Transverse colon (tissue), 4 donors: ENCODE results near the gene C12orf56. TPM values are rescaled to one million over a fixed set of nuclear protein-coding genes. Genes with fewer than 3 reads are reported as not detected.
A peak's percentile ranks its signal among the peaks of the same experiment; 100 is the strongest.

Experiments
- DNase-seq: peaks from one replicate; pipeline ENCODE4 v3.0.0-alpha.2; 2019
- H3K27ac ChIP-seq, 4 donors: fragments of 200-600 bp; sonication (generic); 2 replicates each; pipeline ENCODE4 v1.5.1; 2016 to 2018; ENCODE audit warnings: inconsistent platforms in 4 of 4
- H3K27me3 ChIP-seq: fragments of 200-600 bp; sonication (generic); 2 replicates; pipeline ENCODE4 v1.5.1; 2017; ENCODE audit warnings: inconsistent platforms
- H3K36me3 ChIP-seq, 4 donors: fragments of 200-600 bp; sonication (generic); 2 replicates each; pipeline ENCODE4 v1.5.1; 2017 to 2019; ENCODE audit warnings: inconsistent platforms in 4 of 4
- H3K4me1 ChIP-seq, 4 donors: fragments of 200-600 bp; sonication (generic); 2 replicates each; pipeline ENCODE4 v1.5.1; 2017 to 2020; ENCODE audit warnings: inconsistent platforms in 4 of 4
- H3K4me3 ChIP-seq, 4 donors: fragments of 200-600 bp; sonication (generic); 1 replicate in 1 of 4; 2 replicates in 3 of 4; pipeline versions ENCODE4 v1.5.1 to v1.6.1; 2017 to 2019; ENCODE audit warnings: inconsistent platforms in 4 of 4
- H3K9me3 ChIP-seq, 2 donors: fragments of 200-600 bp; sonication (generic); 2 replicates each; pipeline ENCODE4 v1.5.1; 2017 to 2019; ENCODE audit warnings: inconsistent platforms in 2 of 2
- EP300 ChIP-seq: sonication (generic); formaldehyde crosslinking; IDR thresholded peaks from one replicate; pipeline ENCODE4 v1.6.1; 2017; ENCODE audit warnings: antibody characterized with exemption, low read depth
- POLR2A ChIP-seq: fragments of 450-650 bp; IDR thresholded peaks from one replicate; pipeline ENCODE4 v1.6.1; 2016; ENCODE audit warnings: antibody characterized with exemption, mild to moderate bottlenecking, moderate library complexity
- POLR2AphosphoS5 ChIP-seq, 3 donors: sonication (generic); formaldehyde crosslinking; IDR thresholded peaks; one replicate each; pipeline ENCODE4 v1.6.1; 2016; ENCODE audit warnings: antibody characterized with exemption in 3 of 3
- WGBS, 2 donors: methylation state at CpG; one replicate each; pipeline ENCODE4 v1.1.5; 2018; ENCODE audit warnings: low coverage in 1 of 2; 5-methylcytosine and 5-hydroxymethylcytosine counted together
- in situ Hi-C, 4 donors: fragments of 200-750 bp; cut with MboI; loops; one replicate each; pipeline versions ENCODE4 v1.15.0 to v1.15.1; 2017; ENCODE audit warnings: low sequenced_read_pairs in 3 of 4, low pct_ligation_motif_present in 1 of 4, low pct_unique_long_range_greater_than_20kb in 1 of 4
- intact Hi-C: fragments of 100-400 bp; cut with DNase I; formaldehyde crosslinking; loops from one replicate; pipeline ENCODE4 v1.15.1; 2023; ENCODE audit warnings: low total_unique reads
- total RNA-seq, 4 donors: library from RNA; depleted of rRNA; stranded (reverse); fragments of >200 nt; gene quantifications; one replicate each; pipeline ENCODE4 v1.1.0, GENCODE V29; 2016
- TF ChIP-seq, protein P1 (sequence below), 5 experiments: fragments of 200-600 bp in 3 of 5; fragments of 450-650 bp in 2 of 5; sonication (generic) in 3 of 5; IDR thresholded peaks; 1 replicate in 2 of 5; 2 replicates in 3 of 5; pipeline ENCODE4 v1.5.1; 2016 to 2017; ENCODE audit warnings: antibody characterized with exemption in 5 of 5, inconsistent platforms in 3 of 5, mild to moderate bottlenecking in 2 of 5, moderate library complexity in 1 of 5

C12orf56 gene
- total RNA-seq, 4 donors from 2014 or later, result 0.32 to 0.41 TPM; not detected in 2

DNA sequence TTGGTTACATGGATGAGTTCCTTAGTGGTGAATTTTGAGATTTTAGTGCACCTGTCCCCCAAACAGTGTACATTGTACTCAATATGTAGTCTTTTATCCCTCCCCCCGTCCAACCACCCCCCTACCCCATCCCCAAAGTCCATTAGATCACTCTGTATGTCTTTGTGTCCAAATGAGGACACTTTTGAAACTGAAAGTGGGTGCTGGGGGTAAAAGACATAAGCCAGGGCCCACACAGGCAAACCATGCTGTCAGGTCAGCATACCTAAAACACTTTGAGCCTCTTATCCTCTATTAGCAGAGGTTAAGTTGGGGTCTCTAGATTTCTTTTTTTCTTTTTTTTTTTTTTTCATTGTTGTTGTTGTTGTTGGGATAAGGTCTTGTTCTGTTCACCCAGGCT, 137.2 kb downstream of the C12orf56 start:
- intact Hi-C loops, result loop anchor here (10.0 kb wide), 1 partner anchor 69 kb away; no protein-coding TSS in a partner anchor
- Histone ChIP-seq H3K36me3 (no peaks in the 10 kb centered on the region), H3K4me1 (no peaks in the 10 kb centered on the region), H3K27me3 (no peaks in the 10 kb centered on the region), H3K9me3 (no peaks in the 10 kb centered on the region), H3K4me3 (no peak overlapping the region), H3K27ac (peak overlapping the region in 2 of 4 donors; percentile 25 to 35)
- no peak for DNase-seq
- no peak for TF ChIP-seq POLR2A
- no peak for TF ChIP-seq POLR2AphosphoS5 (IDR thresholded peaks at IDR 0.05)
- TF ChIP-seq, protein P1, sequence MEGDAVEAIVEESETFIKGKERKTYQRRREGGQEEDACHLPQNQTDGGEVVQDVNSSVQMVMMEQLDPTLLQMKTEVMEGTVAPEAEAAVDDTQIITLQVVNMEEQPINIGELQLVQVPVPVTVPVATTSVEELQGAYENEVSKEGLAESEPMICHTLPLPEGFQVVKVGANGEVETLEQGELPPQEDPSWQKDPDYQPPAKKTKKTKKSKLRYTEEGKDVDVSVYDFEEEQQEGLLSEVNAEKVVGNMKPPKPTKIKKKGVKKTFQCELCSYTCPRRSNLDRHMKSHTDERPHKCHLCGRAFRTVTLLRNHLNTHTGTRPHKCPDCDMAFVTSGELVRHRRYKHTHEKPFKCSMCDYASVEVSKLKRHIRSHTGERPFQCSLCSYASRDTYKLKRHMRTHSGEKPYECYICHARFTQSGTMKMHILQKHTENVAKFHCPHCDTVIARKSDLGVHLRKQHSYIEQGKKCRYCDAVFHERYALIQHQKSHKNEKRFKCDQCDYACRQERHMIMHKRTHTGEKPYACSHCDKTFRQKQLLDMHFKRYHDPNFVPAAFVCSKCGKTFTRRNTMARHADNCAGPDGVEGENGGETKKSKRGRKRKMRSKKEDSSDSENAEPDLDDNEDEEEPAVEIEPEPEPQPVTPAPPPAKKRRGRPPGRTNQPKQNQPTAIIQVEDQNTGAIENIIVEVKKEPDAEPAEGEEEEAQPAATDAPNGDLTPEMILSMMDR (IDR thresholded peaks at IDR 0.05), result no peak
- TF ChIP-seq EP300, result no peak
- WGBS, 2 donors, result 45% methylated on average over 1 of the region's 1 CpG; no CpG with 5 or more reads in 1 of the 2 donors
- in situ Hi-C loops, result loop anchor here in 1 of 4 donors (5.0 kb wide), 1 partner anchor 416 kb away; no protein-coding TSS in a partner anchor

DNA sequence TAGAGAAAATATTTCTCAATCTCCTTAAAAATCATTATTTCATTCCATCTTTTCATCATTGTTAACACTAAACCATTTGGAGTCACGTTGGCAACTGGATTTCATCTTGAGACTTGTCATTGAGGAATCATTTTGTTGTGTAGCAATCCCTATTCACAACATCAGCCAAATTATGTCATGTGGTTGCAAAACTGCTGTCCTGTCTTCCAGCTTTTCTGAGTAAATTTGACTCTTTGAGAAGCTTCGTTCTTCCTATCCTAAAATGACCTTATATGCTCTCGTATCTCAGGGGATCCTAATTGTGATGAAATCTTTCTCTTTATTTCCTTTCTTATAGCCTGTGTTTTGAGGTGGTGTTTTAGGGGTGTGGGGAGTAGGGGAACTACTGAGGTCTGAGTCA, 137.9 kb downstream of the C12orf56 start:
- H3K4me1 ChIP-seq, result no peaks in the 10 kb centered on the region
- no peak for TF ChIP-seq POLR2A
- TF ChIP-seq POLR2AphosphoS5 (IDR thresholded peaks at IDR 0.05), result peak; percentile 33 to 59 (median 39)
- TF ChIP-seq EP300, result no peak
- TF ChIP-seq, protein P1 (IDR thresholded peaks at IDR 0.05), result no peak
- DNase-seq, result no peak
- no peaks in the 10 kb centered on the region for H3K27me3 ChIP-seq
- peak overlapping the region in 2 of 4 donors; percentile 25 to 35 for H3K27ac ChIP-seq
- in situ Hi-C loops, result loop anchor here in 1 of 4 donors (5.0 kb wide), 1 partner anchor 415 kb away; no protein-coding TSS in a partner anchor
- intact Hi-C loops, result loop anchor here (10.0 kb wide), 1 partner anchor 68 kb away; no protein-coding TSS in a partner anchor
- 59 to 64% methylated on average over 3 of the region's 3 CpGs for WGBS, 2 donors
- H3K36me3 ChIP-seq, result no peaks in the 10 kb centered on the region
- no peak overlapping the region for H3K4me3 ChIP-seq
- H3K9me3 ChIP-seq, result no peaks in the 10 kb centered on the region

DNA sequence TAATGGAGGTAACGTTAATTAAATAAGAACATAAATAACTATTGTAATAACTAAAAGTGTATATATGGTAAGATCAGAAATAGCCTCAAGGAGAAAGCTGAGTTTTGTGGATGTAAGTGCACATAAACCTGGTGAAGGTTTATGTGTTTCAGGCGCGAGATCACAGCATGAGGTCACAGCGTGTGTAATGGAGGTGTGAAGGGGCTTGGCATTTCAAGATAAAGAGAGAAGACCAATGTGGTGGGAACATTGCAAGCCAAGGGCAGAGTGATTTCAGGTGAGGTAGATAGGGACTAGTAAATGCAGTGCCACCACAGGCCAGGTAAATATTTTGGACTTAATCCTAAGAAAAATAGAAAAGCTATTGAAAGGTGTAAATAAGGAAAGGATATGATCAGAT, 146.7 kb downstream of the C12orf56 start:
- no peak for DNase-seq
- intact Hi-C loops (no loop called here), in situ Hi-C loops (loop anchor here in 2 of 4 donors (10.0 kb wide), 1 partner anchor 409 kb away; no protein-coding TSS in a partner anchor)
- Histone ChIP-seq H3K27ac (no peak overlapping the region), H3K9me3 (no peaks in the 10 kb centered on the region), H3K4me1 (peaks cover 0 to 2% (median 0%) of the 10 kb centered on the region in 4 donors), H3K4me3 (no peak overlapping the region), H3K36me3 (no peaks in the 10 kb centered on the region), H3K27me3 (no peaks in the 10 kb centered on the region)
- 80 to 84% methylated on average over 4 of the region's 4 CpGs for WGBS, 2 donors
- TF ChIP-seq POLR2AphosphoS5 (IDR thresholded peaks at IDR 0.05), result no peak
- no peak for TF ChIP-seq POLR2A
- TF ChIP-seq, protein P1 (IDR thresholded peaks at IDR 0.05), result no peak
- TF ChIP-seq EP300, result no peak

DNA sequence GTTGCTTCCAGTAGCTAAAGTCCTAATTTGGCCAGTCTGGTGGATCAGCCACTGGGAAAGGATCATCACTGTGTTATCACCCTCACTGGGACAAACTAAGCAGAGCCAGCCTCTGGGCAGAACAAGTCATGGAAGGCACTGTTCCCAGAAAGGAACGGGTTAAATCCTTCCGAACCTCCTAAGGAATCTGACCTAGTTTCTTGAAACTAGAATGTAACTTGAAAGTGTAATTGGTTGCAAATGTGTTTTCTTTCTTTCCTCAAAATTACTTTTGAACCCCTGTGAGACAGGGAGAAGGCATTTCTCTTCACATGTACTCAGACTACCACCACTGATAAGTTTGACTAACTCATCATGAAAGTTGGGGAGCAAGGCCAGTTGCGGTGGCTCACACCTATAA, 149.8 kb downstream of the C12orf56 start:
- WGBS, 2 donors, result 83 to 84% methylated on average over 3 of the region's 3 CpGs
- no peaks in the 10 kb centered on the region for H3K27me3 ChIP-seq
- H3K36me3 ChIP-seq, result no peaks in the 10 kb centered on the region
- no peak overlapping the region for H3K4me3 ChIP-seq
- no peak overlapping the region for H3K27ac ChIP-seq
- intact Hi-C loops (no loop called here), in situ Hi-C loops (loop anchor here in 2 of 4 donors (10.0 kb wide), 1 partner anchor 406 kb away; no protein-coding TSS in a partner anchor)
- no peak for DNase-seq
- H3K4me1 ChIP-seq, result peaks cover 0 to 2% (median 0%) of the 10 kb centered on the region in 4 donors
- TF ChIP-seq POLR2A (no peak), POLR2AphosphoS5 (IDR thresholded peaks at IDR 0.05) (no peak), EP300 (no peak)
- TF ChIP-seq, protein P1 (IDR thresholded peaks at IDR 0.05), result no peak
- no peaks in the 10 kb centered on the region for H3K9me3 ChIP-seq
